IMR-90 (cell line): ENCODE data around the gene PBXIP1. TPM values are rescaled to one million over a fixed set of nuclear protein-coding genes. Genes with fewer than 3 reads are reported as not detected.

Experiments used
- ATAC-seq: fragments of 200-7000 bp; cut with Tn5 transposase; 2 replicates; pipeline ENCODE4 v1.9.1; 2020; ENCODE audit warnings: low read depth, mild to moderate bottlenecking, moderate library complexity
- BruUV-seq: library from RNA; stranded (reverse); fragments of 400-500 nt; replicated peaks from 2 replicates; lab custom pipeline; 2021; lab: Mats Ljungman, UMichigan
- CTCF ChIA-PET: fragments of 300-600 bp; formaldehyde crosslinking; extraction: SDS; loops from one replicate; lab custom pipeline; 2021; ENCODE audit warnings: antibody characterized with exemption; lab: Yijun Ruan, JAX
- POLR2A ChIA-PET: fragments of 300-600 bp; sonication (Branson Sonifier 250); formaldehyde crosslinking; loops from one replicate; lab custom pipeline; 2022; ENCODE audit warnings: antibody characterized with exemption; ENCODE audit not compliant: unreplicated experiment; lab: Charles Lee
- DNase-seq: peaks from one replicate; pipeline ENCODE4 v3.0.0; 2013
- H2AFZ ChIP-seq: replicated peaks from 2 replicates; pipeline ENCODE3; 2013; ENCODE audit warnings: low read length, mild to moderate bottlenecking; ENCODE audit not compliant: poor library complexity
- H2AK5ac ChIP-seq: 2 replicates; pipeline ENCODE4 v1.6.1; 2013; ENCODE audit warnings: low read depth, low read length, inconsistent platforms
- H2AK9ac ChIP-seq: replicated peaks from 2 replicates; pipeline ENCODE3; 2013; ENCODE audit warnings: mild to moderate bottlenecking, low read depth, low read length, moderate library complexity; ENCODE audit not compliant: poor library complexity
- H2BK120ac ChIP-seq: 2 replicates; pipeline ENCODE4 v1.6.1; 2013; ENCODE audit warnings: low read depth, low read length, inconsistent platforms
- H2BK15ac ChIP-seq: 3 replicates; pipeline ENCODE4 v1.6.1; 2013; ENCODE audit warnings: low read depth, low read length, inconsistent platforms
- H2BK20ac ChIP-seq: 2 replicates; pipeline ENCODE4 v1.6.1; 2013; ENCODE audit warnings: low read depth, mild to moderate bottlenecking, inconsistent platforms, low read length, moderate library complexity
- H2BK5ac ChIP-seq: 2 replicates; pipeline ENCODE4 v1.6.1; 2013; ENCODE audit warnings: mild to moderate bottlenecking, low read depth, low read length, inconsistent platforms; ENCODE audit not compliant: poor library complexity, severe bottlenecking
- H3K14ac ChIP-seq: replicated peaks from 2 replicates; pipeline ENCODE4 v1.6.1; 2013; ENCODE audit warnings: low read depth, low read length, inconsistent platforms
- H3K18ac ChIP-seq: 2 replicates; pipeline ENCODE4 v1.6.1; 2013; ENCODE audit warnings: low read depth, low read length, control low read depth
- H3K23ac ChIP-seq: 2 replicates; pipeline ENCODE4 v1.6.1; 2013; ENCODE audit warnings: low read depth, low read length, inconsistent platforms
- H3K27ac ChIP-seq: 2 replicates; pipeline ENCODE4 v1.5.1; 2013; ENCODE audit warnings: mild to moderate bottlenecking, control low read depth, low read length; ENCODE audit not compliant: insufficient read depth
- H3K27me3 ChIP-seq: 2 replicates; pipeline ENCODE4 v1.6.1; 2013; ENCODE audit warnings: low read length; ENCODE audit not compliant: control insufficient read depth, insufficient read depth
- H3K36me3 ChIP-seq: 2 replicates; pipeline ENCODE4 v1.6.1; 2013; ENCODE audit warnings: low read length, mixed read lengths; ENCODE audit not compliant: control insufficient read depth, insufficient read depth
- H3K4ac ChIP-seq: 2 replicates; pipeline ENCODE4 v1.6.1; 2013; ENCODE audit warnings: low read depth, low read length, inconsistent platforms
- H3K4me1 ChIP-seq: 2 replicates; pipeline ENCODE4 v1.6.1; 2013; ENCODE audit warnings: low read length, mixed read lengths; ENCODE audit not compliant: control insufficient read depth, insufficient read depth
- H3K4me2 ChIP-seq: 2 replicates; pipeline ENCODE4 v1.6.1; 2013; ENCODE audit warnings: low read depth, mild to moderate bottlenecking, control low read depth, low read length, moderate library complexity
- H3K4me3 ChIP-seq: 2 replicates; pipeline ENCODE4 v1.5.1; 2013; ENCODE audit warnings: low read depth, mild to moderate bottlenecking, control low read depth, low read length, moderate library complexity; ENCODE audit not compliant: insufficient read depth
- H3K56ac ChIP-seq: 2 replicates; pipeline ENCODE4 v1.6.1; 2013; ENCODE audit warnings: low read length, inconsistent platforms; ENCODE audit not compliant: insufficient read depth; ENCODE audit errors: extremely low read depth
- H3K79me1 ChIP-seq, 2 experiments: 2 replicates each; pipeline ENCODE4 v1.6.1; 2013; ENCODE audit warnings: low read length in 2 of 2, inconsistent platforms in 1 of 2, low read depth in 1 of 2
- H3K9ac ChIP-seq: 2 replicates; pipeline ENCODE4 v1.6.1; 2013; ENCODE audit warnings: low read depth, low read length, control low read depth
- H3K9me1 ChIP-seq: 2 replicates; pipeline ENCODE4 v1.6.1; 2013; ENCODE audit warnings: low read length, inconsistent platforms; ENCODE audit not compliant: insufficient read depth
- H3K9me3 ChIP-seq: 2 replicates; pipeline ENCODE4 v1.6.1; 2013; ENCODE audit warnings: low read length; ENCODE audit not compliant: control insufficient read depth, insufficient read depth
- H4K20me1 ChIP-seq: 2 replicates; pipeline ENCODE4 v1.6.1; 2013; ENCODE audit warnings: low read length, inconsistent platforms; ENCODE audit not compliant: insufficient read depth
- H4K5ac ChIP-seq: 2 replicates; pipeline ENCODE4 v1.6.1; 2013; ENCODE audit warnings: mild to moderate bottlenecking, low read depth, low read length, control low read depth
- H4K8ac ChIP-seq, 2 experiments: 2 replicates each; pipeline ENCODE4 v1.6.1; 2013; ENCODE audit warnings: low read depth in 2 of 2, low read length in 2 of 2, control low read depth in 1 of 2, inconsistent platforms in 1 of 2
- H4K91ac ChIP-seq: 2 replicates; pipeline ENCODE4 v1.6.1; 2013; ENCODE audit warnings: low read depth, low read length, inconsistent platforms; ENCODE audit not compliant: insufficient read depth
- ELK1 ChIP-seq: fragments of 150-350 bp; IDR thresholded peaks from 2 replicates; pipeline ENCODE4 v1.6.1; 2016; ENCODE audit warnings: low read depth, mild to moderate bottlenecking, low read length, moderate library complexity, borderline replicate concordance
- MAZ ChIP-seq: IDR thresholded peaks from 2 replicates; pipeline ENCODE4 v1.6.1; 2012; ENCODE audit warnings: low read depth, mild to moderate bottlenecking, low read length, improper control_type of control experiment, moderate library complexity, borderline replicate concordance
- POLR2A ChIP-seq: IDR thresholded peaks from 2 replicates; pipeline ENCODE4 v1.6.1; 2012; ENCODE audit warnings: mild to moderate bottlenecking, low read depth, low read length
- RAD21 ChIP-seq: IDR thresholded peaks from 2 replicates; pipeline ENCODE4 v1.6.1; 2012; ENCODE audit warnings: low read length, improper control_type of control experiment
- WGBS, 2 experiments: methylation state at CpG; one replicate each; pipeline versions ENCODE4 v1.1.5 to v1.1.7; 2013; ENCODE audit warnings: missing lambda C conversion rate in 2 of 2; ENCODE audit not compliant: insufficient read length in 1 of 2; ENCODE audit errors: extremely low coverage in 2 of 2; 5-methylcytosine and 5-hydroxymethylcytosine counted together
- dilution Hi-C: fragments of 300-500 bp; cut with HindIII; formaldehyde crosslinking; loops from one replicate; pipeline ENCODE4 v1.14.3; 2018; ENCODE audit warnings: low sequenced_read_pairs; ENCODE audit not compliant: unreplicated experiment
- in situ Hi-C: fragments of 300-500 bp; cut with MboI; formaldehyde crosslinking; loops from 3 replicates; pipeline ENCODE4 v1.14.3; 2019; ENCODE audit warnings: low sequenced_read_pairs, inconsistent platforms, mixed read lengths
- intact Hi-C: fragments of 100-400 bp; cut with micrococcal nuclease; formaldehyde crosslinking; loops from 2 replicates; pipeline ENCODE4 v1.10.0; 2022
- polyA plus RNA-seq, 3 experiments: library from polyadenylated mRNA; depleted of rRNA; stranded (reverse); fragments of >200 nt; gene quantifications; 2 replicates each; pipeline ENCODE4 v1.2.3, GENCODE V29; 2012; ENCODE audit warnings: low replicate concordance in 1 of 3
- total RNA-seq: library from RNA; depleted of rRNA; stranded (reverse); fragments of >200 nt; gene quantifications from 2 replicates; pipeline ENCODE4 v1.2.3, GENCODE V29; 2012

PBXIP1 gene
- total and polyA plus RNA-seq, 2 of the 4 experiments (the other 2 are of a cell fraction), result 28.3 to 44.2 TPM

- no peaks in the 10 kb centered on the region for H3K9me1 ChIP-seq
- H3K4ac ChIP-seq, result no peak overlapping the region
- H3K27me3 ChIP-seq, result no peaks in the 10 kb centered on the region
- ChIA-PET CTCF (interaction anchor here (1.8 kb wide), 1 partner anchor 11 kb away, joined by 5 read pairs; the partner anchor contains the start of gene SHC1), POLR2A (no interaction called here)
- no peak overlapping the region for H4K91ac ChIP-seq
- H2BK15ac ChIP-seq, result no peak overlapping the region; the same call in 2 of the 3 replicates
- H3K27ac ChIP-seq, result no peak overlapping the region
- H3K14ac ChIP-seq, result no peak overlapping the region
- H2AFZ ChIP-seq, result no peak overlapping the region
- no peaks in the 10 kb centered on the region for H3K9me3 ChIP-seq
- H3K4me3 ChIP-seq, result peak overlapping the region; percentile 53; the same call in 1 of the 2 replicates
- in situ Hi-C loops (no loop called here), intact Hi-C loops (no loop called here), dilution Hi-C loops (no loop called here)
- DNase-seq, result no peak
- no peak overlapping the region for H3K18ac ChIP-seq
- no peaks in the 10 kb centered on the region for H4K20me1 ChIP-seq
- H2AK9ac ChIP-seq, result no peak overlapping the region
- peak overlapping the region; percentile 87; the same call in 1 of the 2 replicates for H3K4me2 ChIP-seq
- H3K4me1 ChIP-seq, result peaks cover 3% of the 10 kb centered on the region
- no peak overlapping the region for H2BK20ac ChIP-seq
- H3K9ac ChIP-seq, result peak overlapping the region; percentile 61; the same call in 1 of the 2 replicates
- no peak overlapping the region for H2BK120ac ChIP-seq
- TF ChIP-seq POLR2A, result no peak
- TF ChIP-seq ELK1, result no peak
- TF ChIP-seq MAZ, result no peak
- no peak for TF ChIP-seq RAD21
- peak overlapping the region; percentile 65 to 85 for H4K8ac ChIP-seq
- H2BK5ac ChIP-seq, result no peak overlapping the region
- peaks cover 9 to 44% of the 10 kb centered on the region in 2 experiments; a peak in 3 of 4 replicates for H3K79me1 ChIP-seq
- peaks cover under 1% of the 10 kb centered on the region; the same call in 1 of the 2 replicates for H3K36me3 ChIP-seq
- H3K23ac ChIP-seq, result no peak overlapping the region
- WGBS, 2 experiments, result no CpG with 5 or more reads among the region's 6 CpGs
- H4K5ac ChIP-seq, result no peak overlapping the region
- 0 out of 2 replicates have a peak overlapping the region, but pooled peaks have one; percentile 57 for H2AK5ac ChIP-seq
- BruUV-seq, result no TSS peak
- ATAC-seq, result no peak
- H3K56ac ChIP-seq, result no peak overlapping the region
These were observed 26.4 kb upstream of the PBXIP1 start for GRCh38 chr1:154982341-154982740.
